GM12878 (cell line): ENCODE data around the gene SSR3.

Experiments
- TF ChIP-seq, protein P1 (sequence below): IDR thresholded peaks from 2 replicates; pipeline ENCODE4 v1.6.1; 2012; ENCODE audit warnings: low read length, inconsistent platforms
- TF ChIP-seq, protein P2 (sequence below): fragments of 150-350 bp; IDR thresholded peaks from 2 replicates; pipeline ENCODE4 v1.6.1; 2016; ENCODE audit warnings: low read depth, low read length

DNA sequence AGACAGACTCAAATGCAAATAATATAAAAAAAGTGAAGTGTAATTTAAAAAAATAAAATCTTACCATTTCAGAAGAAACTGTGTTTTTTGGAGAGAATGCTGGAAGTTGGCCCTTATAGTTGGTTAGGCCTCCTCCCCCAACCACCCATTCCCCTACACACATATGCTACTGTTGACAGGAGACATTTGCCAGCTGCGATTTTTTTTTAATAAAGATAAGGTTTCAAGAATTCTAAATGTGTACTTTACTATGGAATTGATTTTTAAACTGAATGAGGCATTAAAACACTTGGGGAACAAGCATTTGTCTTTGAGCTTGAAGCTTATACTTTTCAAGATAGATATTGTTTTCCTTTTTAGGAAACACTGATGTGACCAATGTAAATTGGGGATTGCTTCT, 4.4 kb upstream of the SSR3 start:
- TF ChIP-seq, protein P1, sequence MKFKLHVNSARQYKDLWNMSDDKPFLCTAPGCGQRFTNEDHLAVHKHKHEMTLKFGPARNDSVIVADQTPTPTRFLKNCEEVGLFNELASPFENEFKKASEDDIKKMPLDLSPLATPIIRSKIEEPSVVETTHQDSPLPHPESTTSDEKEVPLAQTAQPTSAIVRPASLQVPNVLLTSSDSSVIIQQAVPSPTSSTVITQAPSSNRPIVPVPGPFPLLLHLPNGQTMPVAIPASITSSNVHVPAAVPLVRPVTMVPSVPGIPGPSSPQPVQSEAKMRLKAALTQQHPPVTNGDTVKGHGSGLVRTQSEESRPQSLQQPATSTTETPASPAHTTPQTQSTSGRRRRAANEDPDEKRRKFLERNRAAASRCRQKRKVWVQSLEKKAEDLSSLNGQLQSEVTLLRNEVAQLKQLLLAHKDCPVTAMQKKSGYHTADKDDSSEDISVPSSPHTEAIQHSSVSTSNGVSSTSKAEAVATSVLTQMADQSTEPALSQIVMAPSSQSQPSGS = no peak
- TF ChIP-seq, protein P2, sequence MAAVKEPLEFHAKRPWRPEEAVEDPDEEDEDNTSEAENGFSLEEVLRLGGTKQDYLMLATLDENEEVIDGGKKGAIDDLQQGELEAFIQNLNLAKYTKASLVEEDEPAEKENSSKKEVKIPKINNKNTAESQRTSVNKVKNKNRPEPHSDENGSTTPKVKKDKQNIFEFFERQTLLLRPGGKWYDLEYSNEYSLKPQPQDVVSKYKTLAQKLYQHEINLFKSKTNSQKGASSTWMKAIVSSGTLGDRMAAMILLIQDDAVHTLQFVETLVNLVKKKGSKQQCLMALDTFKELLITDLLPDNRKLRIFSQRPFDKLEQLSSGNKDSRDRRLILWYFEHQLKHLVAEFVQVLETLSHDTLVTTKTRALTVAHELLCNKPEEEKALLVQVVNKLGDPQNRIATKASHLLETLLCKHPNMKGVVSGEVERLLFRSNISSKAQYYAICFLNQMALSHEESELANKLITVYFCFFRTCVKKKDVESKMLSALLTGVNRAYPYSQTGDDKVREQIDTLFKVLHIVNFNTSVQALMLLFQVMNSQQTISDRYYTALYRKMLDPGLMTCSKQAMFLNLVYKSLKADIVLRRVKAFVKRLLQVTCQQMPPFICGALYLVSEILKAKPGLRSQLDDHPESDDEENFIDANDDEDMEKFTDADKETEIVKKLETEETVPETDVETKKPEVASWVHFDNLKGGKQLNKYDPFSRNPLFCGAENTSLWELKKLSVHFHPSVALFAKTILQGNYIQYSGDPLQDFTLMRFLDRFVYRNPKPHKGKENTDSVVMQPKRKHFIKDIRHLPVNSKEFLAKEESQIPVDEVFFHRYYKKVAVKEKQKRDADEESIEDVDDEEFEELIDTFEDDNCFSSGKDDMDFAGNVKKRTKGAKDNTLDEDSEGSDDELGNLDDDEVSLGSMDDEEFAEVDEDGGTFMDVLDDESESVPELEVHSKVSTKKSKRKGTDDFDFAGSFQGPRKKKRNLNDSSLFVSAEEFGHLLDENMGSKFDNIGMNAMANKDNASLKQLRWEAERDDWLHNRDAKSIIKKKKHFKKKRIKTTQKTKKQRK = no peak
